Transverse colon (tissue), 4 donors: Measurements from ENCODE around the gene PPP1R3G.

ENCODE experiments used
- EP300 ChIP-seq: sonication (generic); formaldehyde crosslinking; IDR thresholded peaks from one replicate; pipeline ENCODE4 v1.6.1; 2017; ENCODE audit warnings: antibody characterized with exemption, low read depth
- POLR2A ChIP-seq: fragments of 450-650 bp; IDR thresholded peaks from one replicate; pipeline ENCODE4 v1.6.1; 2016; ENCODE audit warnings: antibody characterized with exemption, mild to moderate bottlenecking, moderate library complexity
- POLR2AphosphoS5 ChIP-seq, 3 donors: sonication (generic); formaldehyde crosslinking; IDR thresholded peaks; one replicate each; pipeline ENCODE4 v1.6.1; 2016; ENCODE audit warnings: antibody characterized with exemption in 3 of 3
- TF ChIP-seq, protein P1 (sequence below), 5 experiments: fragments of 200-600 bp in 3 of 5; fragments of 450-650 bp in 2 of 5; sonication (generic) in 3 of 5; IDR thresholded peaks; 1 replicate in 2 of 5; 2 replicates in 3 of 5; pipeline ENCODE4 v1.5.1; 2016 to 2017; ENCODE audit warnings: antibody characterized with exemption in 5 of 5, inconsistent platforms in 3 of 5, mild to moderate bottlenecking in 2 of 5, moderate library complexity in 1 of 5

DNA sequence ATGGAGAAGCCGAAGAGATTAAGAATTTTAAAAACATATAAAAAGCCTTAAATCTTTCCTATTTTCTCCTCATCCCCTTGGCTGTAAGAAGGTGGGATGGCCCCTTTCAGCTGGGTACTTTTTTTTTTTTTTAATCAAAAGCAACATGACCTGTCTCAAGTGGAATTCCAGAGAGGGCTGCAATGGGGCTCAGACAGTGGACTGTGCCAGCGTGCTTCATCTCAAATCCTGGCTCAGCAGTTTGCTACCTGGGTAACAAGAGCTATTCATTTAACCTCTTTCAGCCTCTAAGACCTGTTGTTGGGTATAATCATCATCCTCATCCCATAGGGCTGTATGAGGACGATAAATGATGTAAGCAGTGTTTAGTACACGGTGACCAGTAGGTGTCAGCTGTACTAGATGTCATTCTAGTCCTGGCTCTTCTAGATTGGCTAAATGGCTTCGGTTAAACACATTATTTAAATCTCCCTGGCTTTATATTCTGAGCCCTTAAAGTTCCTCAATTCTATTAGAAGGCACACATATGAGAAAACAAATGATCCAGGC is 6.9 kb upstream of the PPP1R3G start:
- TF ChIP-seq, protein P1, sequence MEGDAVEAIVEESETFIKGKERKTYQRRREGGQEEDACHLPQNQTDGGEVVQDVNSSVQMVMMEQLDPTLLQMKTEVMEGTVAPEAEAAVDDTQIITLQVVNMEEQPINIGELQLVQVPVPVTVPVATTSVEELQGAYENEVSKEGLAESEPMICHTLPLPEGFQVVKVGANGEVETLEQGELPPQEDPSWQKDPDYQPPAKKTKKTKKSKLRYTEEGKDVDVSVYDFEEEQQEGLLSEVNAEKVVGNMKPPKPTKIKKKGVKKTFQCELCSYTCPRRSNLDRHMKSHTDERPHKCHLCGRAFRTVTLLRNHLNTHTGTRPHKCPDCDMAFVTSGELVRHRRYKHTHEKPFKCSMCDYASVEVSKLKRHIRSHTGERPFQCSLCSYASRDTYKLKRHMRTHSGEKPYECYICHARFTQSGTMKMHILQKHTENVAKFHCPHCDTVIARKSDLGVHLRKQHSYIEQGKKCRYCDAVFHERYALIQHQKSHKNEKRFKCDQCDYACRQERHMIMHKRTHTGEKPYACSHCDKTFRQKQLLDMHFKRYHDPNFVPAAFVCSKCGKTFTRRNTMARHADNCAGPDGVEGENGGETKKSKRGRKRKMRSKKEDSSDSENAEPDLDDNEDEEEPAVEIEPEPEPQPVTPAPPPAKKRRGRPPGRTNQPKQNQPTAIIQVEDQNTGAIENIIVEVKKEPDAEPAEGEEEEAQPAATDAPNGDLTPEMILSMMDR (IDR thresholded peaks at IDR 0.05): no peak
- TF ChIP-seq POLR2A (no peak), POLR2AphosphoS5 (IDR thresholded peaks at IDR 0.05) (no peak), EP300 (no peak)
